NCI-H2227 (cell line): ENCODE measurements around the gene TMEM87B.
"Not testable (repeated sequence)": the region's sequence is repeated elsewhere in the genome, so short reads cannot be mapped to it uniquely, and the experiment has no call there.

Experiments used
- DNase-seq: peaks from one replicate; lab custom pipeline; 2025; ENCODE audit not compliant: unreplicated experiment; lab: John Stamatoyannopoulos, UW

Gene TMEM87B

GRCh38 chr2:112032689-112033465, 22.2 kb upstream of the TMEM87B start:
- peak; percentile 25 for DNase-seq

- no peak for DNase-seq
Observed at GRCh38 chr2:112033600-112033999, 21.5 kb upstream of the TMEM87B start.

GRCh38 chr2:112034924-112035323, 20.1 kb upstream of the TMEM87B start:
- DNase-seq: no peak

GRCh38 chr2:112035786-112036185, 19.3 kb upstream of the TMEM87B start:
- DNase-seq: no peak

GRCh38 chr2:112039556-112039955, 15.5 kb upstream of the TMEM87B start:
- not testable (repeated sequence) for DNase-seq

GRCh38 chr2:112040066-112040465, 15.0 kb upstream of the TMEM87B start:
- not testable (repeated sequence) for DNase-seq

GRCh38 chr2:112041460-112041859, 13.6 kb upstream of the TMEM87B start:
- DNase-seq: not testable (repeated sequence)

GRCh38 chr2:112045446-112046014, 9.5 kb upstream of the TMEM87B start:
- no peak for DNase-seq

GRCh38 chr2:112046231-112046630, 8.8 kb upstream of the TMEM87B start:
- DNase-seq: no peak

- DNase-seq: no peak
Observed at GRCh38 chr2:112047537-112048235, 7.4 kb upstream of the TMEM87B start.

GRCh38 chr2:112048236-112048592, 6.9 kb upstream of the TMEM87B start:
- no peak for DNase-seq

GRCh38 chr2:112048887-112049286, 6.2 kb upstream of the TMEM87B start:
- peak; percentile 64 for DNase-seq

GRCh38 chr2:112050316-112050715, 4.8 kb upstream of the TMEM87B start:
- no peak for DNase-seq

- peak; percentile 98 for DNase-seq
Observed at GRCh38 chr2:112053917-112054846, 887 bp upstream of the TMEM87B start.

GRCh38 chr2:112055730-112056625, 909 bp downstream of the TMEM87B start:
- DNase-seq: peak; percentile 63

GRCh38 chr2:112056626-112056987, 1.5 kb downstream of the TMEM87B start:
- no peak for DNase-seq

- no peak for DNase-seq
Observed at GRCh38 chr2:112059671-112060070, 4.6 kb downstream of the TMEM87B start.

- no peak for DNase-seq
Observed at GRCh38 chr2:112061299-112061698, 6.2 kb downstream of the TMEM87B start.

- no peak for DNase-seq
Observed at GRCh38 chr2:112061840-112062239, 6.8 kb downstream of the TMEM87B start.

- DNase-seq: no peak
Observed at GRCh38 chr2:112062894-112063293, 7.8 kb downstream of the TMEM87B start.
